ENCODE data around the gene TP53I3.
"Not testable (repeated sequence)": the region's sequence is repeated elsewhere in the genome, so short reads cannot be mapped to it uniquely, and the experiment has no call there.

The TP53I3 gene

GRCh38 chr2:24054366-24055010 is 30.1 kb downstream of the TP53I3 start:
- no peak for DNase-seq (ENCODE audit: low spot score)

- DNase-seq (ENCODE audit: low spot score): no peak
Observed at GRCh38 chr2:24052951-24053350, 31.7 kb downstream of the TP53I3 start.

- DNase-seq (ENCODE audit: low spot score): no peak
Observed at GRCh38 chr2:24051833-24052232, 32.8 kb downstream of the TP53I3 start.

- peak; percentile 76 for DNase-seq (ENCODE audit: low spot score)
Observed at GRCh38 chr2:24050041-24050979, 34.3 kb downstream of the TP53I3 start.

GRCh38 chr2:24049485-24050021 is 35.1 kb downstream of the TP53I3 start, which contains the start of gene FKBP1B:
FKBP1B (plus strand) TSS chr2:24049741; CDS start chr2:24049850, 109 bp downstream.
- DNase-seq (ENCODE audit: low spot score): peak; percentile 72

- no peak for DNase-seq (ENCODE audit: low spot score)
Observed at GRCh38 chr2:24048769-24049484, 35.7 kb downstream of the TP53I3 start.

- no peak for DNase-seq (ENCODE audit: low spot score)
Observed at GRCh38 chr2:24047703-24048033, 37.0 kb downstream of the TP53I3 start.

- peak; percentile 91 for DNase-seq (ENCODE audit: low spot score)
Observed at GRCh38 chr2:24046930-24047702, 37.5 kb downstream of the TP53I3 start, which contains the start of gene WDCP. WDCP (minus strand) TSS chr2:24047391; CDS start chr2:24039494, 7,897 bp downstream.

- no peak for DNase-seq (ENCODE audit: low spot score)
Observed at GRCh38 chr2:24046599-24046929, 38.1 kb downstream of the TP53I3 start.

GRCh38 chr2:24045511-24046508 is 38.8 kb downstream of the TP53I3 start:
- DNase-seq (ENCODE audit: low spot score): no peak

- not testable (repeated sequence) for DNase-seq (ENCODE audit: low spot score)
Observed at GRCh38 chr2:24043133-24043532, 41.5 kb downstream of the TP53I3 start.

- no peak for DNase-seq (ENCODE audit: low spot score)
Observed at GRCh38 chr2:24040511-24040910, 44.1 kb downstream of the TP53I3 start.

GRCh38 chr2:24038786-24039499 is 45.7 kb downstream of the TP53I3 start:
- DNase-seq (ENCODE audit: low spot score): no peak

All from left forelimb (tissue), 1 donor.